GM12878 (cell line): ENCODE measurements around the gene EMSY.

Experiments used
- CREB1 ChIP-seq: IDR thresholded peaks from 2 replicates; pipeline ENCODE4 v1.6.1; 2012; ENCODE audit warnings: low read depth, mild to moderate bottlenecking, inconsistent platforms
- EP300 ChIP-seq, 2 experiments: fragments of 150-350 bp in 1 of 2; IDR thresholded peaks; 2 replicates each; pipeline ENCODE4 v1.6.1; 2011 to 2012; ENCODE audit warnings: low read depth in 2 of 2, low read length in 2 of 2, borderline replicate concordance in 1 of 2, improper control_type of control experiment in 1 of 2, inconsistent platforms in 1 of 2; ENCODE audit not compliant: control insufficient read depth in 1 of 2
- RELB ChIP-seq: fragments of 450-650 bp; IDR thresholded peaks from 2 replicates; pipeline ENCODE4 v1.6.1; 2017; ENCODE audit warnings: low read depth, mild to moderate bottlenecking, moderate library complexity
- TF ChIP-seq, protein P1 (sequence below): fragments of 450-650 bp; IDR thresholded peaks from 2 replicates; pipeline ENCODE4 v1.6.1; 2017; ENCODE audit warnings: mild to moderate bottlenecking, low read depth, inconsistent platforms; ENCODE audit not compliant: poor library complexity, severe bottlenecking
- TF ChIP-seq, protein P2 (sequence below): fragments of 150-350 bp; IDR thresholded peaks from 2 replicates; pipeline ENCODE4 v1.6.1; 2014; ENCODE audit warnings: mild to moderate bottlenecking, low read depth, low read length
- TF ChIP-seq, protein P3 (sequence below), 3 experiments: IDR thresholded peaks in 2 of 3; conservative IDR thresholded peaks in 1 of 3; 2 replicates each; pipeline ENCODE4 v1.5.1; 2011; ENCODE audit warnings: low read depth in 3 of 3, low read length in 3 of 3, mild to moderate bottlenecking in 3 of 3, control low read depth in 2 of 3, moderate library complexity in 2 of 3, inconsistent platforms in 1 of 3, mixed read lengths in 1 of 3; ENCODE audit not compliant: control insufficient read depth in 2 of 3, insufficient read depth in 1 of 3; ENCODE audit errors: extremely low read depth in 1 of 3

DNA sequence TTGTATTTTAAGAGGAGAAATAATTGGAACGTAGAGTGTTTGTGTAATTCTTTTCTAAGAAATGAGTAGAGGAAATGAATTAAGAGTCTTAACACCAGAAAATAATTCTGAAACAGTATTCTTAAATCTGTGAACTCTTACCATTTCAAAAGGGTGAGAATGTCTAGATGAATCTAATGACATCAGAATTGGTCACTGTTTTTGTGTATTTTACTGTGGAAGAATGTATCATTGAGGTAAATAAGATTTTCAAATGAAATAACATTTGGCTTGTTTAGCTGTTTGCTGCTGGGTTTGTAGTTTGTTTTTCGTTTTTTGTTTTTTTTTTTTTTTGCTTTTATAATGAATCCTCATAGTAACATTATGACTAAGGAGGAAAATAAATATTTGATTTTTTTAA is 97.6 kb downstream of the EMSY start:
- TF ChIP-seq, protein P1, sequence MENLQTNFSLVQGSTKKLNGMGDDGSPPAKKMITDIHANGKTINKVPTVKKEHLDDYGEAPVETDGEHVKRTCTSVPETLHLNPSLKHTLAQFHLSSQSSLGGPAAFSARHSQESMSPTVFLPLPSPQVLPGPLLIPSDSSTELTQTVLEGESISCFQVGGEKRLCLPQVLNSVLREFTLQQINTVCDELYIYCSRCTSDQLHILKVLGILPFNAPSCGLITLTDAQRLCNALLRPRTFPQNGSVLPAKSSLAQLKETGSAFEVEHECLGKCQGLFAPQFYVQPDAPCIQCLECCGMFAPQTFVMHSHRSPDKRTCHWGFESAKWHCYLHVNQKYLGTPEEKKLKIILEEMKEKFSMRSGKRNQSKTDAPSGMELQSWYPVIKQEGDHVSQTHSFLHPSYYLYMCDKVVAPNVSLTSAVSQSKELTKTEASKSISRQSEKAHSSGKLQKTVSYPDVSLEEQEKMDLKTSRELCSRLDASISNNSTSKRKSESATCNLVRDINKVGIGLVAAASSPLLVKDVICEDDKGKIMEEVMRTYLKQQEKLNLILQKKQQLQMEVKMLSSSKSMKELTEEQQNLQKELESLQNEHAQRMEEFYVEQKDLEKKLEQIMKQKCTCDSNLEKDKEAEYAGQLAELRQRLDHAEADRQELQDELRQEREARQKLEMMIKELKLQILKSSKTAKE: no peak
- TF ChIP-seq, protein P2, sequence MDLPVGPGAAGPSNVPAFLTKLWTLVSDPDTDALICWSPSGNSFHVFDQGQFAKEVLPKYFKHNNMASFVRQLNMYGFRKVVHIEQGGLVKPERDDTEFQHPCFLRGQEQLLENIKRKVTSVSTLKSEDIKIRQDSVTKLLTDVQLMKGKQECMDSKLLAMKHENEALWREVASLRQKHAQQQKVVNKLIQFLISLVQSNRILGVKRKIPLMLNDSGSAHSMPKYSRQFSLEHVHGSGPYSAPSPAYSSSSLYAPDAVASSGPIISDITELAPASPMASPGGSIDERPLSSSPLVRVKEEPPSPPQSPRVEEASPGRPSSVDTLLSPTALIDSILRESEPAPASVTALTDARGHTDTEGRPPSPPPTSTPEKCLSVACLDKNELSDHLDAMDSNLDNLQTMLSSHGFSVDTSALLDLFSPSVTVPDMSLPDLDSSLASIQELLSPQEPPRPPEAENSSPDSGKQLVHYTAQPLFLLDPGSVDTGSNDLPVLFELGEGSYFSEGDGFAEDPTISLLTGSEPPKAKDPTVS: no peak
- TF ChIP-seq, protein P3, sequence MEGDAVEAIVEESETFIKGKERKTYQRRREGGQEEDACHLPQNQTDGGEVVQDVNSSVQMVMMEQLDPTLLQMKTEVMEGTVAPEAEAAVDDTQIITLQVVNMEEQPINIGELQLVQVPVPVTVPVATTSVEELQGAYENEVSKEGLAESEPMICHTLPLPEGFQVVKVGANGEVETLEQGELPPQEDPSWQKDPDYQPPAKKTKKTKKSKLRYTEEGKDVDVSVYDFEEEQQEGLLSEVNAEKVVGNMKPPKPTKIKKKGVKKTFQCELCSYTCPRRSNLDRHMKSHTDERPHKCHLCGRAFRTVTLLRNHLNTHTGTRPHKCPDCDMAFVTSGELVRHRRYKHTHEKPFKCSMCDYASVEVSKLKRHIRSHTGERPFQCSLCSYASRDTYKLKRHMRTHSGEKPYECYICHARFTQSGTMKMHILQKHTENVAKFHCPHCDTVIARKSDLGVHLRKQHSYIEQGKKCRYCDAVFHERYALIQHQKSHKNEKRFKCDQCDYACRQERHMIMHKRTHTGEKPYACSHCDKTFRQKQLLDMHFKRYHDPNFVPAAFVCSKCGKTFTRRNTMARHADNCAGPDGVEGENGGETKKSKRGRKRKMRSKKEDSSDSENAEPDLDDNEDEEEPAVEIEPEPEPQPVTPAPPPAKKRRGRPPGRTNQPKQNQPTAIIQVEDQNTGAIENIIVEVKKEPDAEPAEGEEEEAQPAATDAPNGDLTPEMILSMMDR (IDR thresholded peaks at IDR 0.05 in 2 of 3, conservative IDR thresholded peaks at IDR 0.05 in 1 of 3; ENCODE audit: control insufficient read depth in 2 of 3, extremely low read depth in 1 of 3, insufficient read depth in 1 of 3, low read depth in 3 of 3, low read length in 3 of 3): no peak
- TF ChIP-seq RELB (no peak), CREB1 (no peak), EP300 (IDR thresholded peaks at IDR 0.05; ENCODE audit: borderline replicate concordance in 1 of 2, control insufficient read depth in 1 of 2, low read depth in 2 of 2, low read length in 2 of 2) (no peak)
